GM18499 (cell line): Measurements from ENCODE around the gene LRRK1.

Source experiments
- ATAC-seq: cut with Tn5 transposase; IDR thresholded peaks from one replicate; pipeline ENCODE4 v1.9.1; 2021; ENCODE audit warnings: moderate number of reproducible peaks; ENCODE audit not compliant: insufficient read depth, unreplicated experiment

Gene LRRK1

DNA sequence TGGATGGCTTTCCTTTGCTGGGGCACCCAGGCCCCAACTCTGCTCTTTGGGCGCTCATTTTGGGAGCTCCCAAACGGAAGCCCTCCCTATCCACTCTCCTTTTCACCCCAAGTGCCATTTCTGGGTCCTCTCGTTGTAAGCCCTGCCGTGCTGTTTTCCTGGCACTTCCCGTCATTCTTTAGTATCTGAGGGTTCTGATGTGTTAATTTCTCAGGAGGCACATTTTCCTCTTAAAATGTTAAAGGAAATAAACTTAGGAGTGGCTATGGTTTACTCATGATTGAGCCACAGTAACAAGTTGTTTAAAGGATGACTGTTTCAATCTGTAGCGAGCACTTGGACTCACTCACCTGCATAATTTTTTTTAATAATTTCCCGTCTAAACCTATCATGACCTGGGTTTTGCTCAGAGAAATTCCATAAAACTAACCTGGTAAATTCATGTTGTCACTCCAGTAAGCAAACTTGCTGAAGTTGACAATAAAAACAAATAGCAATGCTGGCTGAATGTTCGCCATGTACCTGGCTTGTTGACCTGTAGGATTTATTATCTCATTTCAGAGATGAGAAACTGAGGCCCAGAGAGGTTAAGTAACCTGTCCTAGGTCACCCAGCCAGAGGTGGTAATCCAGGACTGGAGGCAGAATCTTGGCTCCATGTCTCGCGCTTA, 29.0 kb upstream of the LRRK1 start:
- no peak for ATAC-seq

DNA sequence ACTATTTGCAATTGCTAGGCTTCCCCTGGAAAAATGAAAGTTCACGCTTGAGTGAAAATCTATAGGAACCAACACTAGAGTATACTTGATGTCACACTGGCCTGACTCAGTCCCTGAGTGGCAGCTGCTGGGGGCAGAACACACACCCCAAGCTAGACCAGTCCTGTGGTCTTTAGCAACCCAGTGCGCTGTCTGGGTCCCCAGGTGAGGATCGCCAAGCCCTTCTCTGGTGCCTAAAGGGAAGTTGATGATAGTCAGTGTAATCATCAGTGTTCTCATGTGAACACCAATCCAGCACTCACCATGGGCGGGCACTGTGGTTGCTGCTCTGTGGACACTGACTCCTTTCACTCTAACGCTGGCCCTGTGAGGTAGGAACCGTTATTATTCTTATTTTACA, 28.3 kb upstream of the LRRK1 start:
- ATAC-seq = no peak

DNA sequence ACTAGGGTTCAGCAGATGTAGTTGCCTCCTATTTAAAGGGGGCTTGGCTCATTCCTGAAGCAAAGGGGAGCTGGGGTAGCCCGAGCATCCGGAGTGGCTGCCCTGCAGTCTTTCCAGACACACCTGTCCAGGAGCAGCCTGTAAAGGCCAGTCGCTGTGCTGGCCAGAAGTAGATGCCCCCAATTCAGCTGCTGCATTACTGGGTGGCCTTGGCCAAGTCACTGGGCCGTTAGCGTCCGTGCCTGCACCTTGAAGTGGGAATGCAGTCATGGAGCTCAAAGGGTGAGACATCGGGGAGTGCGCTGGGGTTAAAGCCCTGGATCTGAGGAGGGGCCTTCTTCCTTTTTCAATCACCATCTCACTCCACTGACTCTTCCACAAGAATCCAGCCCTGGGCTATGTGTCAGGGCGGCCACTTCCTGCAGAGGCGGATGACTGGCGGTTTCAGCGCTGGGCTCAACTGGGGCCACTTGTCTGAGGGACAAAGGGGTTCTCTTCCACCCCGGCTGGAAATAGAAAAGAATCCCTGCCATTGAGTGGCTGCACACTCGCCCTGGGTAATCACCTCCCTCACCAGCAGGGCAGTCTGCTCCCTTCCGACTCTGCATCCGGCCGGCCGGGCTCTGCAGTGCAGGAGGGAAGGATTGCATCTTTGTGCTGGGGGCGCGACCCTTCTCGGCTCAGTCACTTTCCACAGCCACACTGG, 27.7 kb upstream of the LRRK1 start:
- no peak for ATAC-seq

DNA sequence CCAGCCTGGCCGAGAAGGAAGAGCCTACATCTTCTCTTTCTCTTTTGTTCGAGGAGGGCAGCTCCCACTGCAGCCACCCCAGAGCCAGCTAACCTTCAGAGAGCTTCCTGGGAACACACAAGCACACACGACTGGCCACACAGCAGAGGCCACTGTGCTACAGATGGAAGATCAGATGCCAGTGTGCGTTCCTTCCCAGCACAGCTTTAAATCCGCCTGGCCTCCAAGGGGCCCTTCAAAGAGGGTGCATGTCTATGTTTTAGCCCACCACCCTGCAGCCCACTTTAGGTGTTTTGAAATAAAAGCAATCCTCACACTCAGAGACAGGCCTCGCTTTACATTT, 27.2 kb upstream of the LRRK1 start:
- ATAC-seq = no peak

DNA sequence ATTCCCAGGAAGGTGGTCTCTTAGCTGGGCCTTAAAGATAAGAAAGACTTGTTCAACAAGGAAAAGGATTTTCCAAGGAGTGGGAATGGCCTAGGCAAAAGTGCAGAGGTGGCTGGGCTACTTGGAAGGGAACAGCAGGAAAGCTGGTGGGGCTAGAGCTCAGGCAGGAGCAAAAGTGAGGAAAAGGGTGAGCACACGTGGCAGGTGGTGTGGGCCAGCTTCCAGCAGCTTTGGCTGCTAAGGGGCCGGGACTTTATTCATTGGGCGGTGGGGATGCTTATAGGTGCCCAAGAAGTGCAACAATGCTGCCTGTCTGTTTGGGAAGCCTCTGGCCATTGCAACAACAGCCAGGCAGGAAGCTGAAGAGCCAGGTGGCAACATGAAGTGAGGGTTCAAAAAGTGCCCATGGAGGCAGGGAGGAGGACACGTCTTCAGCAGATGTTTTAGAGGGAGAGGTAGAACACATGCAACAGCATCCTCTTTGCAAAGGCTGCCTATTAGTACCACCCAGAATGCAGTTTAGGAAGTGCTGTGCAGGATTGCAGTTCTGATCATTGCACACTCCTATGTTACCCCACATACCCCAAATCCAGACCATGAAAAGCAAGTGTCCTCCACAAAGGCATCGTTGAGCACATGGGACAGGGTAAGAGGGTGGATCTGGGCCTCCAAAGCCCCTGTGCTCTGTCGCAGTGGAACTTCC, 25.7 kb upstream of the LRRK1 start:
- ATAC-seq = no peak

DNA sequence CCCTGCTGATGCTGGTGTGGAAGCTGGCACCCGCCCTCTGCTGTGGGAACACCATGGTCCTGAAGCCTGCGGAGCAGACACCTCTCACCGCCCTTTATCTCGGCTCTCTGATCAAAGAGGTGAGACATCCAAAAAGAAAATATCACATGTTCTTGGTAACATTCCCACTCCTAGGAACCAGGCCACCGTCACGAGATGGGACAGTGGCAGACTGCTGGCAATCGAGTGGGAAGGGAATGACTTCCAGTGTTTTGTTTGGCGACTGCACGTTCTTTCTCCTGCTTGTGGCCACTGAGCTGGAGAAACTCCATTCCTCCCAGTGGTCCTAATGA, 25.2 kb upstream of the LRRK1 start:
- no peak for ATAC-seq

DNA sequence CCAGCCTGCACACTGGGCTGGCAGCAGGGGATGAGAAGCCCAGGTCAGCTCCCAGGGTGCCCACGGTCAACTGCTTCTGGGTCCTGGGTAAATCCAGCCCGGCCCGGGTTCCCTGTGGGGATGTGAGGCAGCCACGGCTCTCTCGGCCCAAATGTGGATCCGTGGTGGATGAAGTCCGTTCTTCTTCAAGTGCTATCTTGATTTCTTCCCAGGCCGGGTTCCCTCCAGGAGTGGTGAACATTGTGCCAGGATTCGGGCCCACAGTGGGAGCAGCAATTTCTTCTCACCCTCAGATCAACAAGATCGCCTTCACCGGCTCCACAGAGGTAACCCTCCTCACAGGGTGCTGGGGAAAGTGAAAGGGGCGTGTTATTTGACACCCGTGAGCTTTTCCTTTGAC, 23.4 kb upstream of the LRRK1 start:
- no peak for ATAC-seq

DNA sequence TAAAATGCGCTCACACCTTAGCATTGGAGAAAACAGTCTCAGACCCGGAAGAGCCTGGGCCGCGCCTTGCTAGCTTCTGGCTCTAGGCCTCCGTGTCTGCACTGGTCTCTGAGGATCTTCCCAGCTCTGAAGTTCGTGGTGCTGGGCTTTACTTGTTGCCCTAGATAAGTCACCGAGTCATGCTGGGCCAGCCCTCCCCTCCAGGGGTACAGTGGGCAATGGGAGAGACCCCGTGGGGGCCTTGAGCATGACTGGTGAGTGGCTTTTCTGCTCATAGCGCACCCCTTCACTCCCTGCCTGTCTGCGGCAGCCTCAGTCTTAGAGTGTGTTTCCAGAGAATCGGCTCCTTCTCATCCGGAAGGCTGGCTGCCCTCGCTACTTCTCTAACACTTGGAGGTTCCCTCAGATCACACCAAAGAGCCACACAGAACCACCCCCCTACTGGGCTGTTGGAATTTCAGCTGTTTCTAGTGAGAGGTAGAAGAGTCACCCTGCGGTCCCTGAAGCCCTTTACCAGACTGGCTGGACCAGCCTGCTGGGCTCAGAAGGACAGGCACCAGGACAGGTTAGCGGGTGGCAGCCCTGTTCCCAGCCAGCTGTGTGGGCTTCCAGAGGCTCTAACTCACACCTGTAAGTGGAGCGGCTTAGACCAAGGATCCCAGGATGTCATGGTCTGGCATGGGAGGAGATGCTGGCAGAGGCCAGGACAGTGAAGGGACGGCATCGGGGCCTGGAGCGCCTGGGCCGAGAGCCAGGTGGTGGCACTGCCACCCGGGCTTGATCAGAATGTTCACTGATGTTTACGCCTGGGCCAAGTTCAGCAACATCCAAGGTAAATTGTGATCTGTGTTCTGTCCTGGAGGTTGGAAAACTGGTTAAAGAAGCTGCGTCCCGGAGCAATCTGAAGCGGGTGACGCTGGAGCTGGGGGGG, 21.7 kb upstream of the LRRK1 start:
- ATAC-seq = no peak

DNA sequence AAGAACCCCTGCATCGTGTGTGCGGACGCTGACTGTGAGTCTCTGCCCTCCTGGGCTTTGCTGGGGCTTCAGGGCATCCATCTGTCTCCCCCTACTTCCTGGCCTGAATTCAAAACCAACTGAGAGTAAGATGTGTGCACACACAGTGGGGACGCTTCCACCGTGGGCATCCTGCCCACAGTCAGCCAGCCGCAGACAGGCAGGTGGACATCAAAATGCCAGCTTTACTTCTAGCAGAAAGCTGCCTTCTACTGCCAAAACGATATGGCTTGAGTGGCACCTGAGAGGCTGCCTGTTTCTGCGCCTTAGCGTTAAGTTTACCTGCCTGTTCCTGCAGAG, 21.0 kb upstream of the LRRK1 start:
- no peak for ATAC-seq

DNA sequence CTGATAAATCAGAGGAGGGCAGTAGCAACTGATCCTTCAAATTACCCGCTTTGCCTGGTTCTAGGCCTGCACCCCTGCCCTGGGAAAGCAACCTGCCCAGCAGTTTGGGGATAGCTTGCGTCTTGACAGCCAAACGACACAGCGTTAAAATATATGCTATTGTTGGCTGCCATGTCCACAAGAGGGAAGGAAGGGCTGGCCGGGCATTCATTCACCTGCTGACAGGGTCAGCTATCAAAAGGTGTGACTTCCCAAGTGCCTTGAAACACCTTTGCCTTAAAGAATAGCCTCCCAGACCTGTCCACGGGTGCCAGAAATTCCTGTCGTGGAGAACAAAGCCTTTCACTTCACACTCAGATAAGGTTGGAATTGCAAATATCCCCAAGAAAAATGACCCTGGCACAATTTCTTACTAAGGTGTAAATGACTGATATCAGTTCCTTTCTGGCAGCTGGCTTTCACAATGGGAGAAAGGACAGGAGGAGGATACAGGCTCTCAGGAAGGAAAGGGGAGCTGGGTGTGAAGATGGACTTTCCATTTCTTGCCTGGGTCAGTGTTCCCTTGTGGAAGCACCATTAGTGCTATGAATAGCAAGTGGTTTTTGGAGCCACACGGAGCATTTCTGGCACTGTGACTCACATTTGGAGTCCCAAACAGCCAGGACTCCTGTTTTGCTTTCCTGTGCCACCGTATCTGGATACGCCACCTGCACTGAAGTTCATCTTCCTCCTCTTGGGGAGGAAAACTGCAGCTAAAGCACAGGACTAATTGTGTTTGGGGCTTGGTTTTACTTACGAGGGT, 20.3 kb upstream of the LRRK1 start:
- no peak for ATAC-seq

DNA sequence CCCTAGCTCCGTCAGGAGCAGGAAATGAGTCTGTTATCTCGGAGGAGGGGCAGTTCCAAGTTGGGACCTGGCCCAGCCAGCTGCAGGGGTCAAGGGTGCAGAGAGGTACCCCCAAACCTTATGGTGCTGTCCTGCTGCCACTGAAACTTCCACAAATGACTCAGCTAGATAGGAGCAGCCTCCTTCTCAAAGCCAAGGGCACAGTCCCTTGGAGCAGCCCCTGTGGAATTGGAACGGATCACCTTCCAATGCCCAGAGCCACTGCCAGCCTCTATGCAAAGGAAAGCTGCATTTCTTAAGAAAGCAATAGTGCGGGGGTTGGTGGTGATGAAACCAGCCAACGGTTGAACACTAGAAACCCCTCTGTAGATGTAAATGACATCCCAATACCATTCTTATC, 19.6 kb upstream of the LRRK1 start:
- ATAC-seq = no peak

DNA sequence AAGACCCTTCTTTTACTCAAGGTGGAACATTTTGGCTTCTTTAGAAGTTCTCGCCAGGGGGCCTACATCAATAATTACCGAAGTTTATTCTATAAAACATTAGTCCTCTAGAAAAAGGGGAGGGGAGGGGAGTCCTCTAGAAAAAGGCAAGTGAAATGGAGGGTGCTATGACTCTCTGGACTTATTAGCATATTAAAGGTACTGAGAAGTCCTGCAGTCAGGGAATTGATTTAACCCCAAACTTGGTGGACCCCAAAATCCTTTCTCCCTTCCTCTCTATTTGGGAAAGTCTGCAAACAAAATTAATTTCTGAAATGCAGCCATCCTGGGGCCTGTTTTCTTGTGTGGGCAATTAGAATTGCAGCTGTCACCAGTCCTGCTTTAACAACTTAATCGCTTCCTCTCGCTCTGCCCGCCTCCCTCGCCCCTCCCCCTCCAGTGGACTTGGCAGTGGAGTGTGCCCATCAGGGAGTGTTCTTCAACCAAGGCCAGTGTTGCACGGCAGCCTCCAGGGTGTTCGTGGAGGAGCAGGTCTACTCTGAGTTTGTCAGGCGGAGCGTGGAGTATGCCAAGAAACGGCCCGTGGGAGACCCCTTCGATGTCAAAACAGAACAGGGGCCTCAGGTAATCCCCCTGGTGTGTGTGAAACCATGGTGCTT, 18.9 kb upstream of the LRRK1 start:
- no peak for ATAC-seq

DNA sequence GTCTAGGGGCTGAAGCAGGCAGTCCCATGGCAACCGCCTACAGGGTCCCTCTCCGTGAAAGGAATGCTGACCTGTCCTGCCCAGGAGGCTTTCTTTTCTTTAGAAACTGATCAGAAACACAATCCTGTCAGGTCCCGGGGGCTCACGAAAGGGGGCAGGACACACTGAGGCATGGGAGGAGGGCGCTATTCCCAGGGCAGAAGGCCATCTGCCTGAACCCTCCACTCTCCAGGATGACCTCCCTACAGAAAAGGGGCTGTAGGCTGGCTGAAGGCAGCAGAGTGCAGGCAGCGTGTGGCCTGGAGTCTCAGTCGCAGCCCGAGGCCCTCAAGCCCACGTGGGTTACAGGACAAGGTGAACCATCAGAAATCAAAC, 18.4 kb upstream of the LRRK1 start:
- no peak for ATAC-seq

DNA sequence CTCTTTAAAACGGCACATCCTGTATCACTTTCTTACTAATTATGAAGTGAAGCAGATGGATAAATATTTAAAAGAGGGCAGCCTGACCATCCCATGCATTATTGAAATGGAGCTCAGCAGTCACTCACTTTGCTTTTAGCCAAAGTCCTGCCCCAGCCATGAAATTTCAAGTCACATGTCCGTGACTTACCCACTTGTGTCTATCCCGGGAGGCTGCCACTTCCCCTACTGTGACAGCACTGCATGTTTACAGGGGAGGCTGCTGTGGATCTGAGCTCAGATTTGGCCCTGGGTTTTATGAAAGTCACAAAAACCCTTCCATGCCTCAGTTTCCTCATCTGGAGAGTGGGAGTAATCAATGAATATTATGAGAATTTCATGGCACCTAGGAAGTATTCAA, 17.9 kb upstream of the LRRK1 start:
- ATAC-seq = no peak

DNA sequence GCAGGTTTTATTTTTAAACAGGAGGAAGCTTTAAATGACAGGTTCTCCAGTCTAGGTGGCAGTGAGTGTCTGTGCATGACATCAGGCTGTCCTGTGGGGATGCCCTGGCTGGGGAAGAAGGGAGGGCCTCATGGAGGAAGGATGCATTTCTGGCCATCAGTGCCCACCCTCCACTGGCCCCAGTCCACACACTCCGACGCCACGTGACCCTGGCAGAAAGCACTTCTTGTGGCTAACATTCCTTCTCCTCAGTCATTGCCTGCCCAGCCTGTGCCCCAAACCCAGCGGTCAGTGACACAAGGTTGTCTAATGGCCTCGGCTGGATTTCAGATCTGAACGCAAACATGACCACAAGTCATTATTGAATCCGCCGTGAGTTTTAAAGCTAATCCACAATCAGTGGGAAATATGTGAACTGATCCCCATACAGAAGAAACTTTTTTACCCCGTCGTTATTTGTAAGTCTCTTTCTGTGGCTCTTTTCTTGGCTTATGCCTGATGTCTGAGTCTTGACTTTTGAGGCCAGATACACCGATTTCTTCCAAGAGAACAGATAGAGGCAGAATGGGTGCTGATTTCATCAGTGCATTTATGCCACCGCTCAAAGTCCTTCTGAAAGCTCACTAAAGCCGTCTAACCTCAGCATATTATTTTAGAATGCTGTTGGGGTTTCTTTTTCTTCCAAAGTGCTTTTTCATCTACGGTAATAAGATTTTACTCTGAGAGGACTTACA, 17.3 kb upstream of the LRRK1 start:
- no peak for ATAC-seq

DNA sequence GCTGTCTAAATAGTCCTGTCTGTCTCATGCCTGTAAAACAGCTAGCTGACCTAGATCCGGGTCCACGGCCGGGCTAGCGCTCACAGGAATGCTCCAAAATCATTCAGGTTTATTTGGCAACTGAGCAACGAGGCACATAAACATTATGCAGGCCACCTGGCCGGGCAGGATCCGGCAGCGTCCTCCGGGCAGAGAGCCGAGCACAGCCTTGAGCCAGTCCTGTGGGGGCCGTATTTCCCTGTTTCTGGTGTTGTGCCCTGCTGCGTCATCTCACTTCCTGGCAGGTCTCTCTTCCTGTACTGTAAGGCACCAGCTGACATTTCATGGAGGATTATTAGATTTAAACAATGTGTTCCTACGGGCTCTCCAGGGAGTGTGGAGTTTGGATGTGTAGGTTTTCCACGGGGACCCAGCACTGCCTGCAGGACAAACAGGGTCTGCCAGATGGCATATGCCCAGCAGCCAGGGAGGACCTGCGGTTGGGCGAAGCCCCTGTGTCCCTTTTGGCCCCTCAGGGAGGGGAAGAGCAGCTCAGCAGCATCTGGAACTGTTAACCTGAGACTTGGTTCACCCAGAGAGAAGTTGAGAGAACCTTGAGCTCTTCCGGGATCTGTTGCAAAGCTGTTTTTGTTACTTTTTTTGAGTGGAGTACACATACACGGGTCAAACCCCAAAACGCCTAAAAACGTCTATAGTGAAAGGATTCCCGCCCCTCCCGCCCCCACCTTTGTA, 16.6 kb upstream of the LRRK1 start:
- ATAC-seq = no peak

DNA sequence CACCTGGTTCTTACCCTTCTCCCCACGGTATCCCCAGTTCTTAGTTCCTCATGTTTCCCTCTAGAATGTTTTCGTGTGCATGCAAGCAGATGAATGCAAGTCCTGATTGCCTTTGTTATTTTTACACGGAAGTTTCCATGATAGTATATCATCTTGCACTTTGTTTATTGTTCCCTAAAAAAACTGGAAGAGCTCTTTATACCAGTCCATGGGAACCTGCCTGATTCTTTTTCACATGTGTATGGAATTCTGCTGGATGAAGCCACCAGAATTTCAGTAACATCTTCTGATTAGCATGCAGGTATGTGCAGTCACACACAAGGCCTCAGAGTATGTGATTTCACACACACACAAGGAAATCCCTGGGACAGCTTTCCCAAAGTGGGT, 16.0 kb upstream of the LRRK1 start:
- ATAC-seq = no peak

DNA sequence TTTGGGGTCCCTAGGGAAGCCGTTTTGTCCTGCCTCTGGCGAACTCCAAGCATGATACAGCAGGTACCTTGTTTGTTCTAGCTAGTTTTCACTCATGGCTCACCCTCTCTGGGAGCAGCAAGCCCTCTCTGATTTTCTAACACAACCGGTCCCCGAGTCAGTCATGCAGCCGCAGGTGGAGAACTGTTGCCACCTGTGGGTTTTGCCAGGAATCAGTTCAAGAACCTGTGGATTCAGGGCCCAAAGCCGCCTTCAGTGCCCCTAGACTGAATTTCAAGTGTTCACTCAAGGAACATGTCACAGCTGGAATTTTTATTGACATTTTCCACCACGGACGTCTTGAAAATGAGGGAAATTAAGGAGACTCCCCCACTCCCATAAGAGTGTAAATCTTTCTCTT, 13.3 kb upstream of the LRRK1 start:
- ATAC-seq = no peak

DNA sequence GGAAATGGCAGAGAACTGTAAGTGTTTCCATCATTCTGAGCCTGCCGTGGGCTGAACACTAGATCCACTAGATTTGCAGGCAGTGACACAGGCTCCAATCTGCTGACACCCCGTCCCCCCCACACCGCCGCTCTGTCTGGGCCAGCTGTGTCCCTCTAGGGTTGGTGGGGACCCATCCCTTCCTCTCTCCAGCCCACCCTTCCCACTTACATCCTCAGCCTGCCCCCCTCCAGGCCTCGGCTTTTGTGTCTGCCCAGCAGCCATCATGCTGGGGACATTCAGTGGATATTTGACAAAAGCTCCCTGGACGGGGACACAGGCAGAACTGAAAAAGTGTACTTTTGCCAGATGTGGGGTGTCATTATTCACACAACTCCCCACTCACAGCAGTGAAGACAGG, 10.7 kb upstream of the LRRK1 start:
- ATAC-seq = no peak
